NCI-H82 treated with DMSO at 0.1 percent for 48 hours (cell line): ENCODE results near the gene CTSK.
"Not testable (repeated sequence)": the region's sequence is repeated elsewhere in the genome, so short reads cannot be mapped to it uniquely, and the experiment has no call there.

ENCODE experiments used
- DNase-seq: peaks from one replicate; lab custom pipeline; 2025; ENCODE audit not compliant: unreplicated experiment; lab: John Stamatoyannopoulos, UW

The CTSK gene

DNA sequence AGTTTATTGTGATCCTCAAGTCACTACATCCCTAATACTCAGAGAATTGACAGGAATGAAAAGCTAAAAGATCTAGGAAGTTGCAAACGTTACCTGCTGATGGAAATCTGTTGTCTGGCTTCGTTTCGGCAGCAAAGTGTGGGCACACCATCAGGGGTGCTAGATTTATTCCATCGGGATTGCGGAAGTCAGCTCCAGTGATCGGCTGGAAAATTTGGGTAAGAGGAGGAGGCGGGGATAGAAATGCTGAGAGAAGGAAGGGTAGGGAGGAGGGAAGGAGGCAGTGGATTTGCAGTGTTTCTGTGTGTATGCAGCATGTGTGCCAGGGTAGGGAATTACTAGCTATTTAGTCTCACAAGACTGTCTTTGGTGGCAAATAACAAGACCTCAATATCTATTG lies at the start of gene CTSK:
Gene CTSK (minus strand): TSS at position 140 of the 400 bp plus-strand sequence. CDS start 1,455 bp downstream, outside the sequence.
- no peak for DNase-seq

DNA sequence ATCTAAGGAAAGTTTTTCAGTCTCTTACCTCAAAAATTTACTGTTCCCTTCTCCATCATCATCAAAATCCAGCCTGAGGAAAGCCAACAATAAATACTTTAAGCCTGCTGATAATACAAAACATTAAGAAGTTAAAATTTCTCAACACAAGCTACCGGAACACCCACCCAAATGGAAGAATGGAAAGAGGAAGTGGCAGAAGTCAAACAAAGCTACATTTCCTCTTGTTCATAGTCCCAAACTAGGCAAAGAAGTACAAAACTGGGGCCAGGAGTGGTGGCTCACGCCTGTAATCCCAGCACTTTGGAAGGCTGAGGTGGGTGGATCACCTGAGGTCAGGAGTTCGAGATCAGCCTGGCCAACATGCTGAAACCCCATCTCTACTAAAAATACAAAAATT lies 44.7 kb upstream of the CTSK start:
- not testable (repeated sequence) for DNase-seq

DNA sequence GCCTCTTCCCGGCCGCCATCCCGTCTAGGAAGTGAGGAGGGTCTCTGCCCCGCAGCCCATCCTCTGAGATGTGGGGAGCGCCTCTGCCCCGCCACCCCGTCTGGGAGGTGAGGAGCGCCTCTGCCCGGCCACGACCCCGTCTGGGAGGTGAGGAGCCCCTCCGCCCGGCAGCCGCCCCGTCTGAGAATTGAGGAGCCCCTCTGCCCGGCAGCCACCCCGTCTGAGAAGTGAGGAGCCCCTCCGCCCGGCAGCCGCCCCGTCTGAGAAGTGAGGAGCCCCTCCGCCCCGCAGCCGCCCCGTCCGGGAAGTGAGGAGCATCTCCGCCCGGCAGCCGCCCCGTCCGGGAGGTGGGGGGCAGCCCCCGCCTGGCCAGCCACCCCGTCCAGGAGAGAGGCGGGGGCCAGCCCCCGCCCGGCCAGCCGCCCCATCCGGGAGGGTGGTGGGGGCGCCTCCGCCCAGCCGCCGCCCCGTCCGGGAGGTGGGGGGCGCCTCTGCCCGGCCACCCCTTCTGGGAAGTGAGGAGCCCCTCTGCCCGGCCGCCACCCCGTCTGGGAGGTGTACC lies 42.8 kb upstream of the CTSK start:
- not testable (repeated sequence) for DNase-seq

DNA sequence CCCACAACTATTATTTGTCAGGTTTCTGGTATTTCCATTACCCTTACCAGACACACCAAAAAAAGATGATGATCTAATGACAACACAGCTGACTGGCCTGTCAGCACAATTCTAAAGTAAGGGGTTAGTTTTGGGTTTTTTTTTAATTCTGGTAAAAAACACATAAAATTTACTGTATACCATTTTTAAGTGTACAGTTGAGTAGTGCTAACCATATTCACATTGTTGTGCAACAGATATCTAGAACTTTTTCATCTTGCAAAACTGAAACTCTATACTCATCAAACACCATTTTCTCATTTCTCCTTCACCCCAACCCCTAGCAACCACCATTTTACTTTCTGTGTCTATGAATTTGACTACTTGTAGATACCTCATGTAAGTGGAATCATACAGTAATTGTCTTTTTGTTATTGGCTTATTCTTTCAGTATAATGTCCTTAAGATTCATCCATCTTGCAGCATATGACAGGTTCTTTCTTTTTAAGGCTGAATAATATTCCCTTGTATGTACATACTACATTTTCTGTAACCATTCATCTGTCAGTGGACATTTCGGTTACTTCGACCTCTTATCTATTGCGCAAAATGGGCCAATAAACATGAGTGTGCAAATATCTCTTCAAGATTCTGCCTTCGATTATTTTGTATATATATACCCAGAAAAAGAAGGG lies 38.5 kb upstream of the CTSK start:
- DNase-seq: no peak

DNA sequence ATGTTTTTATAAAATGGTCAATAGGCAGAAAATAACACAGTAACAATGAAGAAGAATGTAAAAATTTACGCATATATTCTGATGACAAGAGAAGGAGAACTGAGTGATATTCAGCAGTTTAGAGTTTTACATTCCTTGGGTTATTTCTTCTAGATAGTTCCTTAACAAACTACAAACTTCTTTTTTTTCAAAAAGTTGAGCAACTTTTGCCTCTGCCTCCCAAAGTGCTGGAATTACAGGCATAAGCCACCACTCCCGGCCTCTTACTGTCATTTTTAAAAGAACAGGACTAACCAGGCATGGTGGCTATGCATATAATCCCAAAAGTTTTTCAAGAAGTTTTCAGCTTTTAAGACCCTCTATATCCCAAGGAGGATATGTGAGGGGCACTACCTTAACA lies 35.4 kb upstream of the CTSK start:
- no peak for DNase-seq

DNA sequence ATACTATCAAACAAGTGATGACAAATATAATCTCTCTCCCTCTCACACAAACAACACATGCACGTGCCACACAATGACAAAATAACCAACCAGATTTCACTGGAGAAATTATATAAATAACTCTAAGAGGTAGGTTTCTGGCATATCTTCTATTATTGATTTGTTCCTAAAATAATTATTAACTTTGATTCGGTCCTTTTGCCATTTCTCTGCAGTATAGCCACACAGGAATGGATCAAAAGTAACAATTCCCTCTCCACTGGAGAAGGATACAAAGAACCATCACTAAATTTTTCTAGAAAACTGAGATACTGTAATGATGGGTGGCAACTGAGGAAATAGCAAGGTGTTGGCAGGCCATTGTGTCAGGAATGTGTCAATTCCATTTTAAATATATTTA lies 34.9 kb upstream of the CTSK start:
- no peak for DNase-seq

DNA sequence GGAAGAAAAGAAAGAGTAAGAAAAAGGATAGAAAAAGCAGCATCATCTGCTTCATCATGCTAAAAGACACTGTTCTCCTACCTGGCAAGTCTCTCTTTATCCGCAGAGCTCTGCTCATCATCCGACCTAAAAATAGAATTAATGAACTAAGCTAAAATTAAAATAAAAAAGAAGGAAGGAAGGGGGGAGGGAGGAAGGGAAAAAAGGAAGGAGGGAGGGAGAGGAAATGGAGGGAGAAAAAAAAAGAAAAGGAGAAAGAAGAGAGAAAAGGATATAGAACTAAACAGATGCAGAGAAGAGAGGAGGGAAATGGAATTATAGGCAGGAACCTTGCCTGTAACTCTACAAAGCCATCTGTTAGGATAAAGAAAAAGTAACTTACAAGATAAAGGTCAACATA lies 34.3 kb upstream of the CTSK start:
- no peak for DNase-seq

DNA sequence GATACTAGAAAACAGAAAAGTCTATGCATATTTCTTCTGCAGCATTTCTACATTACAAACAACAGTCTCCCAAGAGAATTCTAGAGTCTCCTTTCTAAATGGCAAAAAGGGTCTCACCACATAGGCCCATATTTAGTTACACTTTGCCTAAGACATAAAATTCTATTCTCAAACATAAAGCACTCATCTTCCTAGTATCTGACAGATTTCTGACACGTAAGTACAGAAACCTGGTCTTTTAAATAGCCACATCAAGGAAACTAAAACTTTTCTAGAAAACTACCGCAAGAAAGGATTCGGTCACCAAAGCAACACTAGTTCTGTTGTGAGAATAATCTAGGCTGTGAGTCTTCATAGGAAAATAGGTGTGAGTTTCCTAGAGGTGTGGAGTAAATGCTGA lies 33.6 kb upstream of the CTSK start:
- no peak for DNase-seq

DNA sequence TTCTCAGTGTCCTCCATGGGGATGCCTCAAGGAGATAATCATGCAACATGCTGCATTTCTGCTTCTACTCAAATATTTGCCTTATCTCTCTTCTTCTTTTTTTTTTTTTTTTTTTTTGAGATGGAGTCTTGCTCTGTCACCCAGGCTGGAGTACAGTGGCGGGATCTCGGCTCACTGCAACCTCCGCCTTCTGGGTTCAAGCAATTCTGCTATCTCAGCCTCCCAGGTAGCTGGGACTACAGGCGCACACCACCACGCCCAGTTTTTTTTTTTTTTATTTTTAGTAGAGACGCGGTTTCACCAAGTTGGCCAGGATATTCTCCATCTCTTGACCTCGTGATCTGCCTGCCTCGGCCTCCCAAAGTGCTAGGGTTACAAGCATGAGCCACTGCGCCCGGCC lies 32.8 kb upstream of the CTSK start:
- not testable (repeated sequence) for DNase-seq

DNA sequence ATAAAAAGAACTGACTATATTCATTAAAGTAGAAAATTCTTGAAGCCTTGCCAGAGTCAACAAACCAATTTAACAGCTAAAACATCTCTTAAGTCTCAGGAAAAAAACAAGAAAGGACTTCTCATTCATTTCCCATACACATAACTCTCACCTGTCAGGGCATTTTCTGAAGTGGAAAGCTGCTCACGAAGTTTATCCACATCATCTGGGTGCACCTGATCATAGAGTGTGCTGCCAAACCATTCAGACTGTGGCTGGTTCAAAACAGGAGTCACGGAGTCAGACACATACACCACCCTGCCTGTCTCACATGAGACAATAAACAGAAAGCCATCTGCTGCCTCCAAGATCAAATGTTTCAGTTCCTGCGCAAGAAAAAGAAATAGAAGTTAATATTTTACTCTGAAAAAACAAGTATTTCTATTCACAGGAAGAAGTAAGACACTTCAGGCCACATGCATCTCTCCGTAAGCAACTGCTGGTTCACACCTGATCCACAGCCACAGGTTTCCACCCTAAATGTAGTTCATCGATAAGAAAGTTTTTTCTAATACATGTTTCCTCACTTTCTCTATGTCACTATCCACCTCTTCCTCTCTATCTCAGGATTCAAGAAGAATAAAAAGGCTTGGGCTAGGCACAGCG lies 28.2 kb upstream of the CTSK start:
- no peak for DNase-seq

DNA sequence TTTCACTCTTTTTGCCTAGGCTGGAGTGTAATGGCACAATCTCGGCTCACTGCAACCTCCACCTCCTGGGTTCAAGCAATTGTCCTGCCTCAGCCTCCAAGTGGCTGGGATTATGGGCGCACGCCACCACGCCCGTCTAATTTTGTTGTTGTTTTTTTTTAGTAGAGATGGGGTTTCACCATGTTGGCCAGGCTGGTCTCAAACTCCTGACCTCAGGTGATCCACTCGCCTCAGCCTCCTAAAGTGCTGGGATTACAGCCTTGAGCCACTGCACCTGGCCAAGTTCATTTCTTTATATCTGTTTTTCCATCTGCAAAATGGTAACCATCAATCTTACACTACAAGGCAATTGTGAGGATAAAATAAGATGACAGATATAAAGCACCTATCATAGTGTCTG lies 25.9 kb upstream of the CTSK start:
- not testable (repeated sequence) for DNase-seq

DNA sequence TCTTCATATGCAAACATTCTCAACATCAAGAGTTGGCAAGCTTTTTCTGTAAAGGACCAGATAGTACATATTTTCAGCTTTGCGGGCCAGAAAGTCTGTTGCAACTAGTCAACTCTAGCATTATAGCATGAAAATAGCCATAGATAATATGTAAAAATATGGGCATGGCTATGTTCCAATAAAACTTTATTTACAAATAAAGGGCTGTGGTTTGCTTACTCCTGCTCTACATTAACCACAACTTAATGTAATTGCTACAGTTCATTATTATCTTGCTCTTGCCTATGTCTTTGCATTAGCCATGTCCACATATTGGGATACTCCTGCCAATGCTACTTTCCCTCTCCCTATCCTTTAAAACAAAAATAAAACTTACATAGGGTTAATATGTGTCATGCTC lies 24.5 kb upstream of the CTSK start:
- no peak for DNase-seq

DNA sequence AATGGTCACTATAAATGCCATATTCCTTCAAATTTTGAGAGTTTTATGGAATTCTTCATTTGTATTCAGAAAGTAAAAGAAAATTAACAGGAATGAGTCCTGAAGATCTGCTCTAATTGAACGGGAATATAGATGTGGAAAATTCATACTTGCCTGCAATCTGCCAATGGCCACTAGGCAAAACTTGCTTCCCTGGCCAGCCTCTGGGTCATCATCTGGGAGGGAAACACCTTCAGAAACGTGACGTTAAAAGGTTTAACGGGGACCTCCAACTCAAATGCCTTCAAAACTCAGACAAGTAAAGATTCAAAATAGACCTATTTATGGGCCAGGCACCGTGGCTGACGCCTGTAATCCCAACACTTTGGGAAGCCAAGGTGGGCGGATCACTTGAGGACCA lies 21.7 kb upstream of the CTSK start:
- DNase-seq: no peak

DNA sequence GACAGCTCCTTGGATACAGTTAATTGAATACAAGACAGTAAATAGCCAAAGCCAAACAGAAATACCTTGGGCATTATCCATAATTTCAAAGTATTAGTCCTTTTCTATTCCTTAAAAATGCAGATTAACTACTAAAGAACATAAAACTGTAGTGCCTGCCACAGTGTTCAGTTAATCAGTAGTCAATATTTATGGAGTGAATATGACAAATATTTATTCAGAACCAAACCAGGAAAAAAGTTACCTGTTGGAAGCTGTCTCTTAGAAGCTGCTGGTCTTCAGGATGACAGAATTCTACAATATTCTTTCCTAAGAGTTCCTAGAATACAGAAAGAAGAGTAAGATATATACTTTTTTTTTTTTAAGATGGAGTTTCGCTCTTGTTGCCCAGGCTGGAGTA lies 18.2 kb upstream of the CTSK start:
- no peak for DNase-seq

DNA sequence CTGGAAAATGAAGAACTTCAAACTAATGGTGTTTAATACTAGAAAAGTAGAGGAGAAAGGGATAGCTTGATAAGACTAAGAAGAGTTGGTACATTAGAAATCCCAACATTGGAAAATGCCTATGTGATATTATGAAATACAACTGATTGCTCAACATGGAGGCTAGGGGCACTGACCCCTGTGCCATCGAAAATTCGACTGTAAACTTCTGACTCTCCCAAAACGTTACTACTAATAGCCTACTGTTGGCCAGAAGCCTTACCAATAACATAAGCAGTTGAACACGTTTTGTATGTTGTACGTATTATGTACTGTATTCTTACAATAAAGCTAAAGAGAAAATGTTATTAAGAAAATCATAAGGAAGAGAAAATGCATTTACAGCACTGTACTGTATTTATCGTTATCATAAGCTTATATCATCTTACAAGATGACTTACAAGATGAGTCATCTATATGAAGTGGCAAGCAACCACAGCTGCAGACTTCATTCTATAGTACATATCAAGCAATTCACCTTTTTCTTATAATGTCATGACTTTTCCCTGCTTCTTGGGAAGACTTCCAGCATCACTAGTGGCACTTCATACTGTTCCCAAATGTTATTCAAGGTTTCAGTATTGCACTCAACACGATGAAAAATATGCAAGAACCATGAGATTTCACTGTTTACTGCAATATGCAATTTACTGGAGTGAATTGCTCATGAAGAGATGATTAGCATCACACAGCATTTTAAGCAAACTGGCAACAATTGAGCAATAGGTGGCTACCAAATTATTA lies 12.9 kb upstream of the CTSK start:
- DNase-seq: no peak

DNA sequence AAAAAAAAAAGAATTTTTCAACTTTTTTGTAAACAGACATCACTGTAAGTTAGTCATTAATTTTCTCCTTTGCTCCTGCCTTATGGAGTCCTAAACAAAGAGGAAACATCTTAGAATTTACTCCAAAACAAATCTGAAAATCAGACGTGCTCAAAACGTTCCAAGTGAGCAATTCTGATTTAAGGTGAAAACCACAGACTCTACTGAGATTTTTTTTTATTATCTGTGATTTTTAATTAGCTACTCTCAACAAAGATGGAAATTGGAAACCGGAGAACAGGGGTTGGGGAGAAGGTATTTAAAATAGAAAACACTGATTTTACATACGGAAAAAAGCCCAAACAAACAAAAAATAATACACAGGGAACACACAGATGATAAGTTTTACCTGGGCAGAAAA lies 7.8 kb upstream of the CTSK start:
- DNase-seq: no peak

DNA sequence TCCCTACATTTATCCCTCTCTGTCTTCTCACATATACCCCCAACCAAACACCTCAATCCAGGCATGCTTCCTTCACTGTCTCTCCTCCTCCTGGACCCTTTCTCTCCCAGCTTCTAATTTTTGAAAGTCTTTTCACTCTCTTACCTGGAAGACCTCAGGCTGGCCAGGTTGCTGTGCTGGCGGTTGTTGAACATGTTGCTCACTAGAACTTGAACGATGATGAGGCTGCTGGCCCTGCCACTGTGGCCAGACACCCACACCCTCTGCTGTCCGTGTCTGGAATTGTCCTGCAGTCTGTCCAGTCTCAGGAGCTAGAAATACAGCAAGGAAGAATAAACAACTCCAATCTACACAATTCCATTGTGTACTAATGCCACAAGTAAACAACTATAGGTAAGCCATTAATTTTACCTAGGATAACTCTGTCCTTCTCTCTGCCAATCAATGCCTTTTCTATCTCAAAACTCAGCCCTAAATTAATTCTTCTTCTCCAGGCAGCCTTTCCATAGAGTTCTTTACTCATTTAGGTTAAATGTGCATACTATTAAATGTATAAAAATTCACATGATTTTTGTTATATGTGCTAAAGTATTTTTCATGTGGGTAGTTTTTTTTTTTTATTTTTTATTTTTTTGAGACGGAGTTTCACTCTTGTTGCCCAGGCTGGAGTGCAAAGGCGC lies 5.1 kb upstream of the CTSK start:
- DNase-seq: peak; percentile 32

DNA sequence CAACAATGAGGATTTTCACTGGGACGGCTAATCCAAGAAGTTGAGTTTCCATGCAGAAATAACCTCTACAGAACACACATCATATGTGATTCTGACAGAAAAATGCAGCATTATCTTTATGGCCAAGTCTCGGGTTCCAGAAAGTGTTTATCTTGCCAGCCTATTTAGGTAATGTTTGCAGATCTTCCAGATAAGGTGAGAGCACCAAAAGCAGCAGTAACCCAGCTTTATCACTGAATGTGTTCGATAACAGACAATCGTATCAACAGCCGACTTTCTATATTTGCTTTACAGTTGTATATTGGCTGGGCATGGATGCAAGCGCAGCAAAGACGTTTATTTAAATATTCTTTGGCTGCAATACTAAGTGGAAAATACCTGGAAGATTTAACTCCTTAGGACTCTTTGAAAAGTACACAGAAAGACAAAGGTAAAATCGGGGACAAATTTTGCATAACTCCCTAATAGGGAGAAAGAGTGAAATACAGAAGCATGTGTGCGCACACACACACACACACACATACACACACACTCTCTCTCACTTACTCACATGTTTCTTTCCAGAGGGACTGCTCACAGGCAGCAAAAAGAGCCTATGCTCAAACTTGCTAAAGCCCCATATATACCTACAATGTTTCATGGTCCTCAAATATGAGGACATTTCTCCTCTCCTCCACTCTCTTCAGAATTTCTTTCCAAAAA lies 3.0 kb upstream of the CTSK start:
- DNase-seq: no peak

DNA sequence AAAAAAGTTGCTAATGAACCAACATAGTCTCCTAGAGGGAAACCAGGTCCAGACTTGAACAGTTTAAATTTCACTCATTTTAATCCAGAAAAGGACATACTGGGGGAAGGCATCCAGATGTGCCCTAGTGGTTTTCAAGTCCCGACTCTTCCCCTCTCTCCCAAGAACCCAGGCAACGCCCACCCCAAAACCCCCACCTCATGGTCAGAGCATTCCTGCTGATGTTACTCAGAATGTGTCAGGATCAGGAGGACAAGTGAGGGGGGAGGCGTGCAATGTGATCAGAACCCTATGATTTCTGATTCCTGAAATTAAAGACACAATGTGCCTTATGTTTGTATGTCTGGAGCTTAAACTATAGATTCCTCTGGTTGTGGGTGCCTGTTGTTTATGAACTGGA lies 1.6 kb upstream of the CTSK start:
- no peak for DNase-seq

DNA sequence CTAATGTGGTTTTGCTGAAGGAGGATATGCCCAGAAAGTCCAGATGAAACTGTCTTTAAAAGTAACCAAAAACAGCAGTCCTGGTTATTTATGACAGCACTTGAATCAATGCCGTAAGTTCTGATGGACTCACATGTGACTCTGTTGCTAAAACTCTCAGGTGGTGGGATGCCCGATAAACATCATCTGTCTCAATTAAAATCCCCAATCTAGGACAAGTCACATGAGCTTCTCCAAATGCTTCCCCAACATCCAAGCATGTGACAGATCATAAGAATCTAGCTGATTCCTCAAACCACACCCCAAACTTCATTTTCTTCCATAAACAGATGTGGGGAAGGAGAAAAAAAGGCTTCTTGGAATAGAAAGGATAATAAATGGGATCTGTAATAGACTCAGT lies 786 bp upstream of the CTSK start:
- DNase-seq: no peak
